Activated T-cell treated with anti-CD3 and anti-CD28 coated beads, Interleukin-2, amount 50 U/mL, for 24 hours (primary cell): ENCODE measurements around the gene S1PR4.
A peak's percentile ranks its signal among the peaks of the same experiment; 100 is the strongest.
"Not testable (repeated sequence)": the region's sequence is repeated elsewhere in the genome, so short reads cannot be mapped to it uniquely, and the experiment has no call there.

Experiments used
- DNase-seq: peaks from one replicate; pipeline ENCODE4 v3.0.0-alpha.2; 2020
- H3K27ac Mint-ChIP-seq: 2 replicates; pipeline ENCODE4 v1.8.0; 2020; ENCODE audit warnings: mild to moderate bottlenecking, mixed read lengths
- H3K27me3 Mint-ChIP-seq: 2 replicates; pipeline ENCODE4 v1.8.0; 2020; ENCODE audit warnings: mixed read lengths
- H3K36me3 Mint-ChIP-seq: 2 replicates; pipeline ENCODE4 v1.8.0; 2020; ENCODE audit warnings: low read depth, mixed read lengths
- H3K4me1 Mint-ChIP-seq: 2 replicates; pipeline ENCODE4 v1.8.0; 2020; ENCODE audit warnings: low read depth, mixed read lengths
- H3K4me3 Mint-ChIP-seq: 2 replicates; pipeline ENCODE4 v1.8.0; 2020; ENCODE audit warnings: mild to moderate bottlenecking, moderate library complexity, mixed read lengths
- H3K9me3 Mint-ChIP-seq: 2 replicates; pipeline ENCODE4 v1.8.0; 2020; ENCODE audit warnings: mixed read lengths

Gene S1PR4

DNA sequence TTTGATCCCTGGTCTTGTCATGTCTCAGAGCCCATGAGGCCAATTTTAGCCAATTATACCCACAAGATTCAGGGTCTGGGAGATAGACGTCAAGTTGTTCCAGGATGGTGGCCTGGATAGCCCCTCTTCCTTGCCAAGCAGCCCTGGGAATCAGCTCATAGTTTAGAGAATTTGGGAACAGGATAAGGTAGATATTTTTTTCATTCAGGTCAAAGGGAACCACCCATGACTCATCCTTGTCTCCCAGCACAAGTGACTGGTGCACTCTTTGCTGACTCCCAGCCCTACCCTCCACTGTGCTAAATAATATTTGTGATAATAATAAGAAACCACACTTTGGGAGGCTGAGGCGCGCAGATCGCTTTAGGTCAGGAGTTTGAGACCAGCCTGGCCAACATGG is 17.1 kb upstream of the S1PR4 start:
- H3K36me3 Mint-ChIP-seq: peaks cover 20% of the 10 kb centered on the region
- peaks cover 5% of the 10 kb centered on the region for H3K9me3 Mint-ChIP-seq

DNA sequence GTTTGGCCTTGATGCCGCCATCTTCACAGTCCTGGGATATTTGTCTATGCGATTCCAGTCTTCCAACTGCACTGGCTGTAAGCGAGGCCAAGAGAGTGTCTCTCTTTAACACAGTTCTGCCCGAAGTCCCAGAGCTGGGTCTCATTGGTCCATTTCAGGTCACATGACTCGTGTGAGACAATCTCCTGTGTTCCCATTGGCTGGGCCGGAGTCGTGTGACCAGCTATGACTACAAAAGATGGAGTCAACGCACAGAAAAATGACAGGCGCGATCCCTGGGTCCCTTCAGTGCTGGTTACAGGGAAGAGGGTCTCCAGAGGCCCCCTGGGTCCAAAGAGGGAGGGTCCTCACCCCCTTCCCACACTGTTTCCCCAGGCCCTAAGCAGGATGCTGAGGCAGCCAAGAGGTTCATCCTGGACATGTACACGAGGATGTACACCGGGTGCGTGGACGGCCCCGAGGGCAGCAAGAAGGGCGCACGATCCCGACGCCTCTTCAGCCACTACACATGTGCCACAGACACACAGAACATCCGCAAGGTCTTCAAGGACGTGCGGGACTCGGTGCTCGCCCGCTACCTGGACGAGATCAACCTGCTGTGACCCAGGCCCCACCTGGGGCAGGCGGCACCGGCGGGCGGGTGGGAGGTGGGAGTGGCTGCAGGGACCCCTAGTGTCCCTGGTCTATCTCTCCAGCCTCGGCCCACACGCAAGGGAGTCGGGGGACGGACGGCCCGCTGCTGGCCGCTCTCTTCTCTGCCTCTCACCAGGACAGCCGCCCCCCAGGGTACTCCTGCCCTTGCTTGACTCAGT is 15.9 kb upstream of the S1PR4 start:
- DNase-seq: no peak
- H3K9me3 Mint-ChIP-seq: peaks cover 5% of the 10 kb centered on the region
- no peak overlapping the region for H3K4me3 Mint-ChIP-seq
- H3K4me1 Mint-ChIP-seq: peaks cover 24% of the 10 kb centered on the region
- H3K27ac Mint-ChIP-seq: no peak overlapping the region
- no peaks in the 10 kb centered on the region for H3K27me3 Mint-ChIP-seq
- H3K36me3 Mint-ChIP-seq: peaks cover 20% of the 10 kb centered on the region

More for the DNA sequence above, 17.1 kb upstream of the S1PR4 start:
- Mint-ChIP-seq H3K27me3 (no peaks in the 10 kb centered on the region), H3K4me3 (no peak overlapping the region), H3K4me1 (peaks cover 27% of the 10 kb centered on the region), H3K27ac (no peak overlapping the region)
- no peak for DNase-seq

GRCh38 chr19:3163230-3163886 is 15.2 kb upstream of the S1PR4 start:
- Mint-ChIP-seq H3K4me3 (no peak overlapping the region), H3K9me3 (peaks cover 5% of the 10 kb centered on the region), H3K4me1 (peaks cover 24% of the 10 kb centered on the region), H3K27me3 (no peaks in the 10 kb centered on the region), H3K27ac (no peak overlapping the region), H3K36me3 (peaks cover 20% of the 10 kb centered on the region)
- DNase-seq: peak; percentile 81

GRCh38 chr19:3163943-3164342 is 14.6 kb upstream of the S1PR4 start:
- peaks cover 5% of the 10 kb centered on the region for H3K9me3 Mint-ChIP-seq
- no peaks in the 10 kb centered on the region for H3K27me3 Mint-ChIP-seq
- H3K4me3 Mint-ChIP-seq: no peak overlapping the region
- peaks cover 24% of the 10 kb centered on the region for H3K4me1 Mint-ChIP-seq
- no peak overlapping the region for H3K27ac Mint-ChIP-seq
- no peak for DNase-seq
- H3K36me3 Mint-ChIP-seq: peaks cover 18% of the 10 kb centered on the region

- peak overlapping the region; percentile 40 for H3K27ac Mint-ChIP-seq
- no peaks in the 10 kb centered on the region for H3K27me3 Mint-ChIP-seq
- peaks cover 7% of the 10 kb centered on the region for H3K36me3 Mint-ChIP-seq
- peaks cover 14% of the 10 kb centered on the region for H3K4me1 Mint-ChIP-seq
- H3K9me3 Mint-ChIP-seq: no peaks in the 10 kb centered on the region
- H3K4me3 Mint-ChIP-seq: no peak overlapping the region
- DNase-seq: no peak
These were observed 10.9 kb upstream of the S1PR4 start for GRCh38 chr19:3167533-3168272.

- Mint-ChIP-seq H3K4me3 (no peak overlapping the region), H3K27me3 (no peaks in the 10 kb centered on the region), H3K27ac (peak overlapping the region; percentile 57), H3K4me1 (peaks cover 16% of the 10 kb centered on the region), H3K36me3 (no peaks in the 10 kb centered on the region), H3K9me3 (no peaks in the 10 kb centered on the region)
- no peak for DNase-seq
These were observed 6.5 kb upstream of the S1PR4 start for GRCh38 chr19:3171894-3172672.

GRCh38 chr19:3172673-3173000 is 5.9 kb upstream of the S1PR4 start:
- H3K27ac Mint-ChIP-seq, H3K4me3 Mint-ChIP-seq, H3K27me3 Mint-ChIP-seq, DNase-seq, H3K9me3 Mint-ChIP-seq, H3K36me3 Mint-ChIP-seq: not testable (repeated sequence)
- H3K4me1 Mint-ChIP-seq: peaks cover 20% of the 10 kb centered on the region

GRCh38 chr19:3175781-3176714 is 2.5 kb upstream of the S1PR4 start:
- peaks cover 25% of the 10 kb centered on the region for H3K36me3 Mint-ChIP-seq
- no peaks in the 10 kb centered on the region for H3K27me3 Mint-ChIP-seq
- peak; percentile 52 for DNase-seq
- peak overlapping the region; percentile 90 for H3K27ac Mint-ChIP-seq
- H3K4me3 Mint-ChIP-seq: peak overlapping the region; percentile 76
- H3K4me1 Mint-ChIP-seq: peaks cover 26% of the 10 kb centered on the region
- H3K9me3 Mint-ChIP-seq: no peaks in the 10 kb centered on the region

DNA sequence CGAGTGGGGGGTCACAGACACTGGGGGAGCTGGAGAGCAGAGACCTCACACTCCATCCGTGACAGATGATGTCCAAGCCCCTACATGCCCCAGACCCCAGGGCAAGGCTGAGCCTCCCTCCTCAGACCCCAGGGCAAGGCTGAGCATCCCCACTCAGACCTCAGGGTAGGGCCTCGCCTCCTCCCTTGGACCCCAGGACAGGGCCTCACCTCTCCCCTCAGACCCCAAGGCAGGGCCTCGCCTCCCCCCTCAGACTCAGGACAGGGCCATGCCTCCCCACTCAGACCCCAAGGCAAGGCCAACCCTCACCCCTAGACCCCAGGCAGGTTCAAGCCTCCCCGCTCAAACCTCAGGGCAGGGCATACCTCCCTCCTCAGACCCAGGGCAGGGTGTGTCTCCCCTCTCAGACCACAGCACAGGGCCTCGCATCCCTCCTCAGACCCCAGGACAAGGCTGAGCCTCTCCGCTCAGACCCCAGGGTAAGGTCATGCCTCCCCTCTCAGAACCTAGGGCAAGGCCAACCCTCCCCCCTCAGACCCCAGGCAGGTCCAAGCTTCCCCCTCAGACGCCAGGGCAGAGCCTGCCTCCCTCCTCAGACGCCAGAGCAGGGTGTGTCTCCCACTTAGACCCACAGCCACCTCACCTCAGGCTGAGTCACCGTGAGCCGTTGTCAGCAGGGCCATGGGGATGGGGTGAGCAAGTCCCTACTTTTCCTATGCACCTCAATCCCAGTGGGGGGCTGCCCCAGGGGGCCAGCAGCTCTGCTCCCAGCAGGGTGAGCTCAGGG is 1.7 kb upstream of the S1PR4 start:
- peak; percentile 77 for DNase-seq
- H3K36me3 Mint-ChIP-seq: peaks cover 29% of the 10 kb centered on the region
- no peaks in the 10 kb centered on the region for H3K27me3 Mint-ChIP-seq
- H3K4me1 Mint-ChIP-seq: peaks cover 29% of the 10 kb centered on the region
- peak overlapping the region; percentile 90 for H3K27ac Mint-ChIP-seq
- H3K4me3 Mint-ChIP-seq: peak overlapping the region; percentile 76
- H3K9me3 Mint-ChIP-seq: no peaks in the 10 kb centered on the region

- peaks cover 43% of the 10 kb centered on the region for H3K4me1 Mint-ChIP-seq
These were observed 587 bp downstream of the S1PR4 start for GRCh38 chr19:3178973-3179738.

GRCh38 chr19:3179739-3180293 is 1.2 kb downstream of the S1PR4 start:
- peak; percentile 77 for DNase-seq
- Mint-ChIP-seq H3K27me3 (no peaks in the 10 kb centered on the region), H3K9me3 (no peaks in the 10 kb centered on the region), H3K27ac (peak overlapping the region; percentile 96), H3K36me3 (peaks cover 42% of the 10 kb centered on the region), H3K4me3 (peak overlapping the region; percentile 92), H3K4me1 (peaks cover 49% of the 10 kb centered on the region)

More at GRCh38 chr19:3178973-3179738, 587 bp downstream of the S1PR4 start:
- peak overlapping the region; percentile 96 for H3K27ac Mint-ChIP-seq
- H3K4me3 Mint-ChIP-seq: peak overlapping the region; percentile 92
- peak; percentile 74 for DNase-seq
- H3K27me3 Mint-ChIP-seq: no peaks in the 10 kb centered on the region
- H3K36me3 Mint-ChIP-seq: peaks cover 38% of the 10 kb centered on the region
- no peaks in the 10 kb centered on the region for H3K9me3 Mint-ChIP-seq
